NCI-H524 treated with DMSO at 0.1 percent for 48 hours (cell line): Measurements from ENCODE around the gene NEB.
"Not testable (repeated sequence)": the region's sequence is repeated elsewhere in the genome, so short reads cannot be mapped to it uniquely, and the experiment has no call there.

Source experiments
- DNase-seq: peaks from one replicate; lab custom pipeline; 2025; lab: John Stamatoyannopoulos, UW

NEB gene

GRCh38 chr2:151651274-151651673 lies 83.0 kb downstream of the NEB start:
- DNase-seq, result no peak

- DNase-seq, result no peak
Measured at GRCh38 chr2:151650456-151650855, 83.8 kb downstream of the NEB start.

GRCh38 chr2:151649966-151650365 lies 84.3 kb downstream of the NEB start:
- DNase-seq, result no peak

- no peak for DNase-seq
Measured at GRCh38 chr2:151649400-151649799, 84.9 kb downstream of the NEB start.

GRCh38 chr2:151646512-151646911 lies 87.8 kb downstream of the NEB start:
- DNase-seq, result not testable (repeated sequence)

- DNase-seq, result no peak
Measured at GRCh38 chr2:151644580-151644979, 89.7 kb downstream of the NEB start.

- DNase-seq, result not testable (repeated sequence)
Measured at GRCh38 chr2:151641895-151642294, 92.4 kb downstream of the NEB start.

- no peak for DNase-seq
Measured at GRCh38 chr2:151640087-151640486, 94.2 kb downstream of the NEB start.

GRCh38 chr2:151638990-151639389 lies 95.3 kb downstream of the NEB start:
- no peak for DNase-seq

- no peak for DNase-seq
Measured at GRCh38 chr2:151638191-151638933, 95.9 kb downstream of the NEB start.

GRCh38 chr2:151637271-151637781 lies 97.0 kb downstream of the NEB start:
- no peak for DNase-seq

- DNase-seq, result no peak
Measured at GRCh38 chr2:151634736-151635467, 99.4 kb downstream of the NEB start.

GRCh38 chr2:151632993-151633565 lies 101.2 kb downstream of the NEB start:
- DNase-seq, result no peak

GRCh38 chr2:151630372-151630771 lies 103.9 kb downstream of the NEB start:
- DNase-seq, result no peak

- DNase-seq, result no peak
Measured at GRCh38 chr2:151627353-151627752, 106.9 kb downstream of the NEB start.

- no peak for DNase-seq
Measured at GRCh38 chr2:151624271-151624670, 110.0 kb downstream of the NEB start.

GRCh38 chr2:151623631-151624030 lies 110.6 kb downstream of the NEB start:
- DNase-seq, result no peak

GRCh38 chr2:151620761-151621160 lies 113.5 kb downstream of the NEB start:
- DNase-seq, result no peak

GRCh38 chr2:151619337-151619989 lies 114.8 kb downstream of the NEB start:
- DNase-seq, result no peak

GRCh38 chr2:151616760-151617339 lies 117.4 kb downstream of the NEB start:
- DNase-seq, result no peak

- DNase-seq, result no peak
Measured at GRCh38 chr2:151614606-151615306, 119.5 kb downstream of the NEB start.
